DMS114 treated with DMSO at 0.1 percent for 48 hours (cell line): ENCODE measurements around the gene CSNK2A2.

ENCODE experiments used
- DNase-seq: peaks from one replicate; lab custom pipeline; 2025; ENCODE audit not compliant: unreplicated experiment; lab: John Stamatoyannopoulos, UW

The CSNK2A2 gene

DNA sequence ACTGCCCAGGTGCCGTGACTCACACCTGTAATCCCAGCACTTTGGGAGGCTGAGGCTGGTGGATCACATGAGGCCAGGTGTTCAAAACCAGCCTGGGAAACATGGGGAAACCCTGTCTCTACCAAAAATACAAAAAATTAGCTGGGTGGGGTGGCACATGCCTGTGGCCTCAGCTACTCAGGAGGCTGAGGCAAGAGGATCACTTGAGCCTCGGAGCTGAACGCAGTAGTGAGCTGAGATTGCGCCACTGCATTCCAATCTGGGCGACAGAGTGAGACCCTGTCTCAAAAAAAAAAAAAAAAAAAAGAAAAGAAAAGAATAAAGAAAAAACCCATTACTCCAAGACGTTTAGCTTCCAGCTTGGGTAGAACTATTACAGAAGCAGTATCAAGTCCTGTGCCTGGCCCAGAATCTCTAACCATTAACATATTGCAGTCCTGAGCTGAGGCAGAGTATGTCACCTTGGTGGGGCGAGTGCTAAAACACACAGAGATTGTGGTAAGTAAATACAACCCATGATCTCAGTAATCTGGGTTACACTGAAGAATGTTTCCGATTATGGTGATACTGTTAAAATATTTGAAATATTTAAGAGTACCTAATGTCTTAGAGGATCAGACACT lies 45.5 kb downstream of the CSNK2A2 start:
- no peak for DNase-seq

- DNase-seq: no peak
Measured at GRCh38 chr16:58148526-58148925, 49.4 kb downstream of the CSNK2A2 start.

DNA sequence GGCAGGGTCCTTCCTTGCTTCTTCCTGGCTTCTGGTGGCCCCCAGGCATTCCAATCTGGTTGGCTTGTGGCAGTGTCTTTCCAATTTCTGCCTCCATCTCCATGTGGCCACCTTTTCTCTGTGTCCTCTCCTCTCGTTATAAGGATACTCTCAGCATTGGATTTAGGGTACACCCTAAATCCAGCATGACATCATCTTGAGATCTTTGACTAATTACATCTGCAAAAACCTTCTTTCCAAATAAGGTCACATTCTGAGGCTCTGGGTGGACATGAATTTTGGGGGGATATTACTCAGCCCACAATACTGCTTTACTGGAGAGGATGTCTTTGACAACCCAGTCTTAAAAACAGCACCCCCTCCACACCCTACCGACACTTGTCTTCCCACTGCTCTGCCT lies 49.8 kb downstream of the CSNK2A2 start:
- no peak for DNase-seq

DNA sequence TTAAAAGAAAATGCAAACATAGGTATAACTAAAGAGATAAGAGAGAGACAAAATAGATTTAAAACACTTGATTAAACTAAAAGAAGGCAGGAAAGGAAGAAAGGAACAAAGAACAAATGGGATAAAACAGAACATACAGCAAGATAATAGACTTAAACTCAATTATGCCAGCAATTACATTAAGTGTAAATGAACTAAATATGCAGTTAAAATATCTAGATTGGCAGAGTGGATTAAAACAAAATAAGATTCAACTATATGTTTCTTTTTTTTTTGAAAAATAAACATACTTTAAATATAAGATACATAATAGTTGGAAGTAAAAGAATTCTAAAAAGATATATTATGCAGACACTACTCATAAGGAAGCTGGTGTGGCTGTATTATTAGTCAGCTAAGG lies 59.1 kb downstream of the CSNK2A2 start:
- no peak for DNase-seq

DNA sequence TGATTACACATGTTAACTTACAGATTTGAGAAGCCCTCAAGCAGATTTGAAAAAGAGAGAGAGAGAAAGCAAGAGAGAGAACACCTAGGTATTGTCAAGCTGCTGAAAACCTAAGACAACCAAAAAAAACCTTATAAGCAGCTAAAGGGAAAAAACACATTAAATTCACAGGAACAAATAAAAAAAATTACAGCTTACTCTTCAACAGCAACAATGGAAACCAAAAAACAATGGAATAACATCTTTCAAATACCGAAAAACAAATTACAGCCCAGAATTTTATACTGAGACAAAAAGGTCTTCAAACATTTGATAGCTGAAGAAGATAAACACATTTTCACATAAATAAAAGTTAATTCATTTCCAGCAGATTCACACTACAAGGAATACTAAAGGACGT lies 60.3 kb downstream of the CSNK2A2 start:
- no peak for DNase-seq

- DNase-seq: peak; percentile 100
Measured at GRCh38 chr16:58129097-58129936, 68.6 kb downstream of the CSNK2A2 start, which contains the start of gene CFAP20. Gene CFAP20, minus strand, starts transcription at chr16:58129381. Its CDS starts 266 bp downstream, at chr16:58129115.

- DNase-seq: no peak
Measured at GRCh38 chr16:58128711-58129096, 69.2 kb downstream of the CSNK2A2 start.

GRCh38 chr16:58128181-58128631 lies 69.7 kb downstream of the CSNK2A2 start:
- DNase-seq: no peak

DNA sequence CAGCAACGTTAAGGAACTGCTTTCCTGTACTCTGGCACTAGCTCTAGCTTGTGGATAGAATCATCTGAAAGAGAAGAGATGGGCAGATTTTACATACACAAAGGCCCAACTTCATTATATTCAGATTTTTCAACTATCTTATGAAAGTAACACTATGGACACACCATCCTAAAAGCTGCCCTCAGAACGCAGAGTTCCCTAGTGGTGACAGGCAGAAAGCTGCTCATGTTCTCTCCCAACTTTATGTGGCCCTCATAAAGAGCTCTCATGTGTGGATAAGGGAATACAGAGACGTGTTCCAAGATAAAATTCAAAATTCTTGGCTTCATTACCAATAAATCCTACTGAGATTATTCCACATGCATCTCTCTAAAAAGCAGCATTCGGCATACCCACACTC lies 70.3 kb downstream of the CSNK2A2 start:
- peak; percentile 47 for DNase-seq

DNA sequence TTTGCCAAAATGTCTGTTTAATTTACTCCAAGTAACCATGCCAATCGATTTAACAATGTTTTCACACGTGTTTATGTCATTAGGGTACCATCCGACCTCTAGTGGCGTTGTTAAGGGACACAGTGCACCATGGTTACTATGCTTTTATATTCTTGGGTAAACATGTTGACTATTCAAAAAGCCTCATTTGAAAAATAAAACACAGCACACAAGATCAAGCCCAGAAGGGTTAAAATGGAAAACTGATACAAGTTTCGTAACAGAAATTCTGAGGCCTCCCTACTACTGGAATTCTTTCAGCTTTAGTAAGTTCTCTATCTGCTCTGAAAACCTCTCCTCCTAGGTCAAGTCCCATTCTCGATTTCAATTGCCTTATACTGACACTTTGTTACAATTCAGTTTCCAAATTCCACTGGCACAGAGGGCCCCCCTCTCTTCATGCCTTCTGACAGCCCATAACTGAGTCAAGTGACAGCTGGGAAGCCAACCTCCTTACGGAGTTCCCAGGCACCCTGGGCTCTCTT lies 70.8 kb downstream of the CSNK2A2 start:
- DNase-seq: peak; percentile 59

GRCh38 chr16:58126451-58126961 lies 71.4 kb downstream of the CSNK2A2 start:
- no peak for DNase-seq

DNA sequence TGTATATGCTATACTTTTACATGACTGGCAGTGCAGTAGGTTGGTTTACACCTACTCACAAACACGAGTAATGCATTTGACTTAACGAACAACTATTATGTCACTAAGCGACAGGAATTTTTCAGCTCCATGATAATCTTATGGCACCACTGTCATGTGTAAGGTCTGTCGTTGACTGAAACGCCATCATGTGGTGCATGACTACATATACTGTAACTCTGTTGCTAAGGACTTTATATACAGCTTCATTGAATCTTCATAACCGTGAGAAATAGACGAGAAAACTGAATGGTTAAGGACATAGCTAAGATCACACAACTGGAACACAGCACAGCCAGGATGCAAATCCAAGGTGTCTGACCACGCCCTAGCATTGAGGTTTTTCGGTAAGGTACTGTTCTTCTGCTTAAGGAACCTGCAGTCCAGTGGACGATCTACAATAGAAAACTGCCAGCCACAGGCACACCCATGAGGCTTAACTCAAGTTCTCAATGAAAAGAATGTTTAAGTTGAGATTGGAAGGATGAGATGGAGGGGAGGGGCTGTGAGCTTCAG lies 72.0 kb downstream of the CSNK2A2 start:
- DNase-seq: no peak

DNA sequence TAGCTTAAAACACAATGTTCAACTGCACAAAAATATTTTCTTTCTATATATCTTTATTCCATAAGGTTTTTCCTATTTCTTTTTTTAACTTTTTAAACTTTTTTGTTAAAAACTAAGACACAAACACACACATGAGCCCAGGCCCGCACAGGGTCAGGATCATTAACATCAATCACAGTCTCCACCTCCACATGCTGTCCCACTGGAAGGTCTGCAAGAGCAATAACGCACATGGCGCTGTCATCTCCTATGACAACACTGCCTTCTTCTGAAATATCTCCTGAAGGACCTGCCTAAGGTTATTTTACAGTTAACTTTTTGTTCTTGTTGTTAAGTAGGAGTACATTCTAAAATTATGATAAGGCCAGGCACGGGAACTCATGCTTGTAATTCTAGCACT lies 72.9 kb downstream of the CSNK2A2 start:
- DNase-seq: no peak

DNA sequence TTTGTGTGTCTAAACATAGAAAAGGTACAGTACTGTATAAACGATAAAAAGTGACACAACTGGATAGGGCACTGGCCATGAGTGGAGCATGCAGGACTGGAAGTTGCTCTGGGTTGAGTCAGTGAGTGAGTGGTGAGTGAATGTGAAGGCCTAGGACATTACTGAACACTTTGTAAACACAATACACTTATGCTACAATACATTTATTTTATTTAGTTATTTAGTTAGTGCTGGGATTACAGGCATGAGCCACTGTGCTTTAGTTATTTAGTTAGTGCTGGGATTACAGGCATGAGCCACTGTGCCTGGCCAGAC lies 73.3 kb downstream of the CSNK2A2 start:
- DNase-seq: no peak

- DNase-seq: no peak
Measured at GRCh38 chr16:58123896-58124600, 73.9 kb downstream of the CSNK2A2 start.

DNA sequence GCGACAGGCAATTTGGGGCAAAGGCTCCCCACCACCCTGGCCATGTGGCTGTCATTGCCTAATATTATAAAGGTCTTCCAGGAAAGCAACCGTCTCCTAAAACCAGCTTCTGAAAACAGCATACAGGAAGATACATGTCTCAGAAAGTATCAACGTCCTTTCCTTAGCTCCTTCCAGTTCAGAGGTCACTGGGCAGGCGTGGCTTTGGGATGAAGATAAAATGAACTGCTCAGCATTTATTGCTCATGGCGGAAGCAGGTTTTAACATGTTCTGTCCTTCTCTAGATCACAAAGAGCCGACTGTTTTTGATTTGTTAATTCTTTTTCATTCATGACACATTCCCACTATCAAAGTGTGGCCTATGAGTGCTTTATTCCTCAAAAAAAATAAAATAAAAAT lies 76.8 kb downstream of the CSNK2A2 start:
- DNase-seq: no peak

DNA sequence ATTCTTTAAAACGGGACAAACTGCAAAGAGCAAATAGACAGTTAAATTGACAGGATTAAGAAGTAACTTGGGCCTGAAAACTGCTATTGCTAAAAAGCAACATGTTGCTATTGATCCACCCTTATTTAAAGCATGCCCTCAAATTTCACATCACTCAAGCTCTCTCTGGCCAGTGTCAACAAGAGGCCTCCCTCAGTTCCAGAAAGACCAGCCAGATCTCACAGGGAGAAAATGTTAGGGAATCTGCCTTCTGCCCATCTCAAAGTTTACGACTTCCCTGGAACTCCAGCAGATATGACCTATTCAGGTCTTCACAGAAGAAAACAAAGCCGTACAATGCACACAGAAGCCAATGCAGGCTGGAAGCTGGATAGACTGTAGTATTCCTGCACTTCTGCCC lies 77.7 kb downstream of the CSNK2A2 start:
- DNase-seq: no peak

- no peak for DNase-seq
Measured at GRCh38 chr16:58119509-58119845, 78.4 kb downstream of the CSNK2A2 start.

DNA sequence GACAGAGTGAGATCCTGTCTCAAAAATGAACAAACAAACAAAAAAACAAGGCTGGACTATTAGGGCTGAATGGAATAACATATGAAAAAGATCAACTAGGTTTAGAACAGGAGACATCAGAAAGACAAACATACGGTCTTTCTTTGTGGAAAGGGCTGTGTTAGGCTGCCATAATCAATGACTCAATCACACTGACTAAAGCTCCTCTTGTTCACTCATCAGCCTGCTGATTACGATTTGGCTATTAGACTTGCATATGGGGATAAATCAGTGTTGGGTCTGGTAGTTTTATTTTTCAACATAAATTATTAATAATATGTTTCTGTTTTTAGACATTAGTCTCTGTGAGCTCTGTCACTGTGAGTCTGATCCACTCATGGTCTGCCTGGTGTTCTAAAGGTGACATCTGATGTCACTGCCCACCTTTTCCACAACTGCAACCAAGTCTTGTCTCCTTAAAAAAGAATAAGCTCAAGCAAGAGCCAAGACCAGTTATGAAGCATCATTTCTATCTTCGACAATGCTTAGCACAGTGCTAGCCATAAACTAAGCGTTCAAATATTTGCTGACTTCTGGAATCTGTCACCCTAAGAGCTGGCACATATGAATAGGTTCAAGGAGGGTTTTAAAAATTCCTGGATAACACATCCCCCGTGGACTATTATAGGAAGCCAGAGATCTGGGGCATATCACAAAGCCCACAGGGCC lies 79.0 kb downstream of the CSNK2A2 start:
- DNase-seq: no peak

GRCh38 chr16:58116529-58116928 lies 81.4 kb downstream of the CSNK2A2 start:
- no peak for DNase-seq

- DNase-seq: no peak
Measured at GRCh38 chr16:58116081-58116480, 81.8 kb downstream of the CSNK2A2 start.
